H1 (cell line): ENCODE data around the gene ATP7B. TPM values are rescaled to one million over a fixed set of nuclear protein-coding genes. Genes with fewer than 3 reads are reported as not detected.

Experiments used
- CTCF ChIA-PET: fragments of 300-600 bp; sonication (Branson Sonifier 250); formaldehyde crosslinking; loops from one replicate; lab custom pipeline; 2021; ENCODE audit not compliant: partially characterized antibody; lab: Charles Lee
- POLR2A ChIA-PET: fragments of 300-600 bp; sonication (Branson Sonifier 250); formaldehyde crosslinking; loops from one replicate; lab custom pipeline; 2021; ENCODE audit warnings: inconsistent platforms; ENCODE audit not compliant: partially characterized antibody; lab: Charles Lee
- DNase-seq, 2 experiments: peaks; one replicate each; pipeline versions ENCODE4 v3.0.0 to v3.0.0-alpha.2; 2010 to 2022; ENCODE audit warnings: low spot score in 2 of 2, low read depth in 1 of 2, mixed read lengths in 1 of 2
- FAIRE-seq: peaks from 2 replicates; lab custom pipeline; 2011; peaks lifted over from hg19 to GRCh38; lab: Jason Lieb, UNC
- H2AFZ ChIP-seq: 2 replicates; pipeline ENCODE4 v1.8.1; 2012; ENCODE audit warnings: low read length, inconsistent platforms
- H2AK5ac ChIP-seq: 2 replicates; pipeline ENCODE4 v1.6.1; 2013; ENCODE audit warnings: low read depth, low read length
- H2BK120ac ChIP-seq: replicated peaks from 2 replicates; pipeline ENCODE3; 2013; ENCODE audit warnings: low read depth, low read length, inconsistent platforms
- H2BK12ac ChIP-seq: 2 replicates; pipeline ENCODE4 v1.6.1; 2013; ENCODE audit warnings: low read depth, low read length
- H2BK15ac ChIP-seq: 2 replicates; pipeline ENCODE4 v1.6.1; 2013; ENCODE audit warnings: low read length
- H2BK20ac ChIP-seq: 2 replicates; pipeline ENCODE4 v1.6.1; 2013; ENCODE audit warnings: low read length
- H2BK5ac ChIP-seq: 2 replicates; pipeline ENCODE4 v1.6.1; 2013; ENCODE audit warnings: low read depth, low read length
- H3K14ac ChIP-seq: 2 replicates; pipeline ENCODE4 v1.6.1; 2013; ENCODE audit warnings: inconsistent platforms; ENCODE audit not compliant: insufficient read length
- H3K18ac ChIP-seq: 2 replicates; pipeline ENCODE4 v1.6.1; 2013; ENCODE audit warnings: low read length; ENCODE audit errors: extremely low read depth
- H3K23ac ChIP-seq: 2 replicates; pipeline ENCODE4 v1.6.1; 2013; ENCODE audit warnings: inconsistent platforms; ENCODE audit not compliant: insufficient read length
- H3K23me2 ChIP-seq: 2 replicates; pipeline ENCODE4 v1.6.1; 2013; ENCODE audit warnings: low read depth, low read length
- H3K27ac ChIP-seq: 2 replicates; pipeline ENCODE4 v1.6.1; 2011; ENCODE audit warnings: low read depth, low read length, inconsistent platforms
- H3K27me3 ChIP-seq, 4 experiments: replicated peaks in 1 of 4; 1 replicate in 1 of 4; 2 replicates in 3 of 4; pipeline versions ENCODE4 v1.6.1 to v1.8.1; 2011 to 2013; ENCODE audit warnings: low read length in 3 of 4, mild to moderate bottlenecking in 3 of 4, inconsistent platforms in 2 of 4, mixed read lengths in 2 of 4, moderate library complexity in 1 of 4; ENCODE audit not compliant: control insufficient read depth in 3 of 4, insufficient read depth in 3 of 4; ENCODE audit errors: extremely low read depth in 1 of 4
- H3K36me3 ChIP-seq, 4 experiments: 2 replicates each; pipeline versions ENCODE4 v1.6.1 to v1.8.1; 2011 to 2013; ENCODE audit warnings: mild to moderate bottlenecking in 4 of 4, low read length in 3 of 4, moderate library complexity in 2 of 4, control low read depth in 1 of 4, inconsistent platforms in 1 of 4; ENCODE audit not compliant: insufficient read depth in 4 of 4, control insufficient read depth in 2 of 4
- H3K4ac ChIP-seq: replicated peaks from 2 replicates; pipeline ENCODE3; 2013; ENCODE audit warnings: low read length, low read depth, mixed read lengths, inconsistent platforms; ENCODE audit not compliant: insufficient read length
- H3K4me1 ChIP-seq, 4 experiments: replicated peaks in 1 of 4; 1 replicate in 1 of 4; 2 replicates in 3 of 4; pipeline versions ENCODE4 v1.6.1 to v1.8.1; 2011 to 2013; ENCODE audit warnings: low read length in 3 of 4, inconsistent platforms in 2 of 4, mixed read lengths in 1 of 4; ENCODE audit not compliant: insufficient read depth in 4 of 4, control insufficient read depth in 3 of 4
- H3K4me2 ChIP-seq, 2 experiments: 2 replicates each; pipeline versions ENCODE4 v1.6.1 to v1.8.1; 2011 to 2013; ENCODE audit warnings: low read depth in 2 of 2, low read length in 2 of 2, control low read depth in 1 of 2, inconsistent platforms in 1 of 2, mild to moderate bottlenecking in 1 of 2; ENCODE audit not compliant: insufficient read depth in 1 of 2
- H3K4me3 ChIP-seq, 4 experiments: fragments of 200-600, 300-600 bp in 1 of 4; sonication (generic), shearing (Covaris generic), sonication (Bioruptor Twin) in 1 of 4; 2 replicates each; pipeline versions ENCODE4 v1.5.1 to v1.8.1; 2011 to 2016; ENCODE audit warnings: low read length in 4 of 4, low read depth in 3 of 4, control low read depth in 2 of 4, inconsistent platforms in 2 of 4, mild to moderate bottlenecking in 2 of 4, mixed read lengths in 1 of 4, moderate library complexity in 1 of 4; ENCODE audit not compliant: insufficient read depth in 2 of 4; ENCODE audit errors: extremely low read depth in 1 of 4
- H3K56ac ChIP-seq: replicated peaks from 2 replicates; pipeline ENCODE3; 2013; ENCODE audit warnings: low read depth, mild to moderate bottlenecking, mixed read lengths, low read length, inconsistent platforms; ENCODE audit not compliant: insufficient read length
- H3K79me1 ChIP-seq: 2 replicates; pipeline ENCODE4 v1.6.1; 2013; ENCODE audit warnings: low read depth, low read length, control low read depth
- H3K79me2 ChIP-seq, 2 experiments: 2 replicates each; pipeline versions ENCODE4 v1.6.1 to v1.8.1; 2012 to 2013; ENCODE audit warnings: low read length in 2 of 2, mild to moderate bottlenecking in 2 of 2, inconsistent platforms in 1 of 2; ENCODE audit not compliant: insufficient read depth in 2 of 2, control insufficient read depth in 1 of 2
- H3K9ac ChIP-seq, 4 experiments: replicated peaks in 1 of 4; 1 replicate in 1 of 4; 2 replicates in 3 of 4; pipeline versions ENCODE4 v1.6.1 to v1.8.1; 2011 to 2013; ENCODE audit warnings: low read depth in 3 of 4, low read length in 3 of 4, control low read depth in 2 of 4, mild to moderate bottlenecking in 2 of 4, moderate library complexity in 2 of 4, inconsistent platforms in 1 of 4; ENCODE audit errors: extremely low read depth in 1 of 4
- H3K9me3 ChIP-seq, 2 experiments: 2 replicates each; pipeline versions ENCODE4 v1.6.1 to v1.8.1; 2012 to 2013; ENCODE audit warnings: mild to moderate bottlenecking in 2 of 2, moderate library complexity in 2 of 2, control low read depth in 1 of 2, inconsistent platforms in 1 of 2, low read depth in 1 of 2, low read length in 1 of 2, mixed read lengths in 1 of 2; ENCODE audit not compliant: insufficient read depth in 2 of 2
- H4K20me1 ChIP-seq, 2 experiments: replicated peaks in 1 of 2; 2 replicates each; pipeline versions ENCODE3 to v1.8.1; 2011 to 2013; ENCODE audit warnings: inconsistent platforms in 2 of 2, low read length in 2 of 2, mild to moderate bottlenecking in 1 of 2; ENCODE audit not compliant: insufficient read depth in 2 of 2, control insufficient read depth in 1 of 2
- H4K5ac ChIP-seq: 2 replicates; pipeline ENCODE4 v1.6.1; 2013; ENCODE audit warnings: low read length, low read depth, mixed read lengths, inconsistent platforms; ENCODE audit not compliant: insufficient read length
- H4K8ac ChIP-seq: 2 replicates; pipeline ENCODE4 v1.8.0; 2013; ENCODE audit warnings: mild to moderate bottlenecking, moderate library complexity, low read length, inconsistent platforms; ENCODE audit not compliant: insufficient read depth; ENCODE audit errors: extremely low read depth
- H4K91ac ChIP-seq: replicated peaks from 2 replicates; pipeline ENCODE3; 2013; ENCODE audit warnings: low read length, mixed read lengths, inconsistent platforms; ENCODE audit not compliant: insufficient read length
- ATF2 ChIP-seq: IDR thresholded peaks from 2 replicates; pipeline ENCODE4 v1.6.1; 2012; ENCODE audit warnings: low read length, inconsistent platforms
- BCL11A ChIP-seq, 2 experiments: IDR thresholded peaks; one replicate each; pipeline ENCODE4 v1.6.1; 2011; ENCODE audit warnings: low read depth in 2 of 2, low read length in 2 of 2, mild to moderate bottlenecking in 2 of 2
- CTCF ChIP-seq, 3 experiments: IDR thresholded peaks; 1 replicate in 2 of 3; 2 replicates in 1 of 3; pipeline versions ENCODE4 v1.5.1 to v1.6.1; 2011; ENCODE audit warnings: low read length in 3 of 3, mild to moderate bottlenecking in 3 of 3, inconsistent platforms in 2 of 3, low read depth in 1 of 3, moderate library complexity in 1 of 3; ENCODE audit not compliant: insufficient read depth in 1 of 3; ENCODE audit errors: control extremely low read depth in 1 of 3
- EGR1 ChIP-seq: IDR thresholded peaks from 2 replicates; pipeline ENCODE4 v1.6.1; 2011; ENCODE audit warnings: low read depth, low read length, borderline replicate concordance
- GTF2F1 ChIP-seq: IDR thresholded peaks from 2 replicates; pipeline ENCODE4 v1.6.1; 2012; ENCODE audit warnings: low read depth, low read length, improper control_type of control experiment, borderline replicate concordance
- NRF1 ChIP-seq: IDR thresholded peaks from 2 replicates; pipeline ENCODE4 v1.6.1; 2011; ENCODE audit warnings: mild to moderate bottlenecking, low read depth, low read length, improper control_type of control experiment
- RBBP5 ChIP-seq: IDR thresholded peaks from 2 replicates; pipeline ENCODE4 v1.7.1; 2012; ENCODE audit warnings: low read depth, mild to moderate bottlenecking, inconsistent platforms, low read length, moderate library complexity, borderline replicate concordance
- SP2 ChIP-seq: IDR thresholded peaks from 2 replicates; pipeline ENCODE4 v1.6.1; 2012; ENCODE audit warnings: mild to moderate bottlenecking, low read length, inconsistent platforms
- WGBS, 2 experiments: shearing (Covaris generic) in 1 of 2; methylation state at CpG; one replicate each; pipeline versions ENCODE4 v1.1.6 to v1.1.7; 2013 to 2015; ENCODE audit warnings: low lambda C conversion rate in 2 of 2, mixed read lengths in 2 of 2, inconsistent platforms in 1 of 2, low coverage in 1 of 2, missing lambda C conversion rate in 1 of 2; ENCODE audit not compliant: insufficient replicate concordance in 2 of 2, insufficient coverage in 1 of 2, insufficient read length in 1 of 2; ENCODE audit errors: extremely low coverage in 1 of 2, missing lambda C conversion rate in 1 of 2; 5-methylcytosine and 5-hydroxymethylcytosine counted together
- polyA plus RNA-seq, 7 experiments: library from polyadenylated mRNA; depleted of rRNA in 3 of 7; stranded (reverse) in 5 of 7; unstranded in 2 of 7; fragments of >200 nt in 5 of 7; fragments of 200-250 nt in 2 of 7; gene quantifications; 1 replicate in 5 of 7; 2 replicates in 1 of 7; 4 replicates in 1 of 7; pipeline versions ENCODE4 v1.2.1 to v1.2.3, GENCODE V29; 2011 to 2013; ENCODE audit warnings: missing spikeins in 2 of 7, mixed read lengths in 2 of 7
- total RNA-seq: library from RNA; stranded (reverse); fragmentation: NEBNext Ultra II Directional; extraction: Animal tissue kit (Norgen Biotek cat#: 25700); gene quantifications from 2 replicates; pipeline ENCODE4 v1.2.1, GENCODE V29; 2021
- TF ChIP-seq, protein P1 (sequence below): IDR thresholded peaks from 2 replicates; pipeline ENCODE4 v1.6.1; 2012; ENCODE audit warnings: inconsistent platforms

The ATP7B gene
- total and polyA plus RNA-seq, 2 of the 8 experiments (the other 6 are each of a cell fraction or from before 2014, with no cell fraction given) = 4.1 to 9.2 TPM

- no peak overlapping the region for H3K18ac ChIP-seq
- H3K9me3 ChIP-seq = no peaks in the 10 kb centered on the region
- no peak for FAIRE-seq
- no peaks in the 10 kb centered on the region for H3K79me1 ChIP-seq
- no peak overlapping the region for H2BK120ac ChIP-seq
- no peak overlapping the region for H3K23ac ChIP-seq
- H2BK20ac ChIP-seq = no peak overlapping the region
- no peaks in the 10 kb centered on the region for H3K36me3 ChIP-seq
- no peaks in the 10 kb centered on the region for H3K79me2 ChIP-seq
- no peak overlapping the region for H2AFZ ChIP-seq
- H4K5ac ChIP-seq = no peak overlapping the region
- no peak overlapping the region for H2BK5ac ChIP-seq
- DNase-seq = no peak
- ChIA-PET POLR2A (interaction anchor here (1.1 kb wide), 1 partner anchor 16 kb away, joined by 3 read pairs; no protein-coding TSS in a partner anchor), CTCF (interaction anchor here (1.4 to 1.6 kb wide), 3 partner anchors 9 to 19 kb away, joined by 3 read pairs; no protein-coding TSS in a partner anchor)
- H2BK12ac ChIP-seq = no peak overlapping the region
- no peak overlapping the region for H3K4me2 ChIP-seq
- no peak overlapping the region for H3K56ac ChIP-seq
- no peaks in the 10 kb centered on the region for H4K20me1 ChIP-seq
- no peaks in the 10 kb centered on the region for H3K27me3 ChIP-seq
- no peak overlapping the region for H3K9ac ChIP-seq
- H3K23me2 ChIP-seq = no peaks in the 10 kb centered on the region
- no peak overlapping the region for H4K8ac ChIP-seq
- H3K14ac ChIP-seq = no peak overlapping the region
- no peaks in the 10 kb centered on the region; a peak in 1 of 7 replicates for H3K4me1 ChIP-seq
- no peak overlapping the region for H3K4ac ChIP-seq
- H3K4me3 ChIP-seq = no peak overlapping the region
- H2AK5ac ChIP-seq = no peak overlapping the region
- no peak overlapping the region for H2BK15ac ChIP-seq
- no peak overlapping the region for H4K91ac ChIP-seq
- H3K27ac ChIP-seq = no peak overlapping the region
- WGBS, 2 experiments = 95% methylated on average over 2 of the region's 2 CpGs; no CpG with 5 or more reads in 1 of the 2 experiments
- no peak for TF ChIP-seq BCL11A (IDR thresholded peaks at IDR 0.05; ENCODE audit: low read depth in 2 of 2, low read length in 2 of 2)
- TF ChIP-seq, protein P1, sequence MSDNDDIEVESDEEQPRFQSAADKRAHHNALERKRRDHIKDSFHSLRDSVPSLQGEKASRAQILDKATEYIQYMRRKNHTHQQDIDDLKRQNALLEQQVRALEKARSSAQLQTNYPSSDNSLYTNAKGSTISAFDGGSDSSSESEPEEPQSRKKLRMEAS = no peak
- no peak for TF ChIP-seq EGR1
- TF ChIP-seq NRF1 = no peak
- TF ChIP-seq GTF2F1 = no peak
- no peak for TF ChIP-seq ATF2
- TF ChIP-seq CTCF (IDR thresholded peaks at IDR 0.05; ENCODE audit: control extremely low read depth in 1 of 3, insufficient read depth in 1 of 3, low read depth in 1 of 3, low read length in 3 of 3) = no peak
- TF ChIP-seq SP2 = no peak
- TF ChIP-seq RBBP5 = no peak
These were observed 37.3 kb upstream of the ATP7B start for GRCh38 chr13:52048516-52048915.
